CD4-positive, CD25-positive, alpha-beta regulatory T cell (primary cell): Measurements from ENCODE around the gene PCBP3. TPM values are rescaled to one million over a fixed set of nuclear protein-coding genes. Genes with fewer than 3 reads are reported as not detected.

Source experiments
- ATAC-seq, 2 donors: fragments of 150-1000 bp; cut with Tn5 transposase; one replicate each; pipeline ENCODE4 v1.10.0; 2021; ENCODE audit warnings: low read depth in 2 of 2, moderate number of reproducible peaks in 2 of 2, moderate library complexity in 1 of 2
- DNase-seq, 3 donors: peaks; one replicate each; pipeline versions ENCODE4 v3.0.0 to v3.0.0-alpha.2; 2012 to 2022; ENCODE audit warnings: mixed read lengths in 1 of 3
- H3K27ac ChIP-seq: one replicate; pipeline ENCODE4 v1.7.0; 2013; ENCODE audit warnings: mild to moderate bottlenecking, low read length; ENCODE audit not compliant: insufficient read depth, poor library complexity, severe bottlenecking
- H3K27me3 ChIP-seq: one replicate; pipeline ENCODE4 v1.7.0; 2013; ENCODE audit warnings: low read length; ENCODE audit not compliant: control insufficient read depth, insufficient read depth
- H3K36me3 ChIP-seq: one replicate; pipeline ENCODE4 v1.7.0; 2013; ENCODE audit warnings: mild to moderate bottlenecking, low read length, moderate library complexity; ENCODE audit not compliant: control insufficient read depth, insufficient read depth
- H3K4me1 ChIP-seq: 2 replicates; pipeline ENCODE4 v1.7.0; 2013; ENCODE audit warnings: mild to moderate bottlenecking, low read length; ENCODE audit not compliant: insufficient read depth, control insufficient read depth, poor library complexity, severe bottlenecking
- H3K4me3 ChIP-seq: one replicate; pipeline ENCODE4 v1.7.0; 2013; ENCODE audit warnings: low read depth, mild to moderate bottlenecking, low read length, moderate library complexity
- H3K9me3 ChIP-seq, 2 experiments: 1 replicate in 1 of 2; 2 replicates in 1 of 2; pipeline ENCODE4 v1.7.0; 2013; ENCODE audit warnings: low read length in 2 of 2, mild to moderate bottlenecking in 1 of 2, moderate library complexity in 1 of 2; ENCODE audit not compliant: control insufficient read depth in 2 of 2
- H3K27ac Mint-ChIP-seq, 3 donors: one replicate each; pipeline ENCODE4 v1.8.0; 2020 to 2022; ENCODE audit warnings: mild to moderate bottlenecking in 3 of 3, mixed read lengths in 3 of 3, moderate library complexity in 2 of 3
- H3K27me3 Mint-ChIP-seq: one replicate; pipeline ENCODE4 v1.8.0; 2022; ENCODE audit warnings: mild to moderate bottlenecking, mixed read lengths
- H3K36me3 Mint-ChIP-seq: one replicate; pipeline ENCODE4 v1.8.0; 2020; ENCODE audit warnings: mixed read lengths
- H3K4me1 Mint-ChIP-seq, 4 donors: one replicate each; pipeline ENCODE4 v1.8.0; 2020 to 2022; ENCODE audit warnings: mixed read lengths in 4 of 4, mild to moderate bottlenecking in 1 of 4
- H3K4me3 Mint-ChIP-seq, 4 donors: one replicate each; pipeline ENCODE4 v1.8.0; 2020 to 2022; ENCODE audit warnings: mild to moderate bottlenecking in 4 of 4, mixed read lengths in 4 of 4, moderate library complexity in 3 of 4
- H3K9me3 Mint-ChIP-seq, 7 donors: one replicate each; pipeline ENCODE4 v1.8.0; 2020 to 2022; ENCODE audit warnings: mixed read lengths in 7 of 7, mild to moderate bottlenecking in 3 of 7, moderate library complexity in 2 of 7
- polyA plus RNA-seq, 4 donors: library from polyadenylated mRNA; unstranded; fragments of 300-500 nt; fragmentation: Illumina TruSeq; gene quantifications; one replicate each; pipeline ENCODE4 v1.2.3, GENCODE V29; 2021
- total RNA-seq: library from RNA; stranded (reverse); gene quantifications from one replicate; pipeline ENCODE4 v1.2.3, GENCODE V29; 2022

PCBP3 gene
- total and polyA plus RNA-seq, 5 donors from 2014 or later = 0.72 to 5.3 (median 2.3) TPM

DNA sequence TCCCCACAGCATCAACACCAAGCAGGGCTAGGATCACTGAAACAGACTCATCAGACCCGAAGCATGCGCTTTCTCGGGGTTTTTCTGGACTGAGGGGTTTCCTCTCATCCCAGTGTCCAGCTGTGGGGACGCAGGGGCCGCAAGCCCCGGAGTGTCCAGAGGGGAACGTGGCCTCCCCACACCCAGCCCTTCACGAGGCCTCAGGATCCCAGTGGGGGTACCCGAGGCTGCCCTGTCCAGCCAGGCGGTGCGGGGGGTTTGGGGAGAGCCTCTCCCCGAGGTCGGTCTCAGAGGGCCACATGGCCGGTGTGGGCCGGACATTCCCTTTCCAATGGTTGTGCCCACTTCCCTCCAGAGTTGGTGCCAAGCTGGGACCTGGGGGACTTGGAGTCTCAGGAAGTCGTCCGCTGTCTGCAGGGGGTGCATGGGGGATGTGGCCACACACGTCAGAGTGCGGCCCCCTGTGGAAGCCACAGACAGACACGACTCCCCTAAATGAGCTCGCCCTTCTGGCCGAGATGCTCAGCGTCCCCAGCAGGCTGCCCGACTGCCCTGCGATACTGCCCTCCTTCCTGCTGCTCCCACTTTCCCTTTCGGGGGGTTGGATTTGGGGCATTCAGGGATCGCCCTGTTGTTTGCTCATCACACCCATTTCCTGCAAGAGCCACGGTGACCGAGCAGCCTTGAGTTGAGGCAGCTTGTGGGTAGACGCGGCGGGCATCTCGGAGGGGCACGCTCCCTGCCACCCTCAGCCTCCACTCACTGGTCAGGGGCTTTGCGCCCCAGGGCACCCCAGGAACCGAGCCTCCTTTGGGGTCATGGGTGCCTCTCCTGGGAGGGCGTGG is 342.2 kb downstream of the PCBP3 start:
- H3K9me3 Mint-ChIP-seq = peaks cover 0 to 2% (median 0%) of the 10 kb centered on the region in 7 donors
- no peak for ATAC-seq
- H3K36me3 Mint-ChIP-seq = no peaks in the 10 kb centered on the region
- no peak for DNase-seq
- peak overlapping the region in 1 of 4 donors; percentile 38 for H3K4me3 Mint-ChIP-seq
- H3K27ac ChIP-seq = no peak overlapping the region
- H3K4me3 ChIP-seq = no peak overlapping the region
- H3K4me1 ChIP-seq = peaks cover 16% of the 10 kb centered on the region
- no peak overlapping the region for H3K27ac Mint-ChIP-seq
- no peaks in the 10 kb centered on the region for H3K9me3 ChIP-seq
- H3K4me1 Mint-ChIP-seq = peaks cover 0 to 4% (median 1%) of the 10 kb centered on the region in 4 donors
- no peaks in the 10 kb centered on the region for H3K27me3 ChIP-seq
- H3K36me3 ChIP-seq = no peaks in the 10 kb centered on the region
- H3K27me3 Mint-ChIP-seq = no peaks in the 10 kb centered on the region

DNA sequence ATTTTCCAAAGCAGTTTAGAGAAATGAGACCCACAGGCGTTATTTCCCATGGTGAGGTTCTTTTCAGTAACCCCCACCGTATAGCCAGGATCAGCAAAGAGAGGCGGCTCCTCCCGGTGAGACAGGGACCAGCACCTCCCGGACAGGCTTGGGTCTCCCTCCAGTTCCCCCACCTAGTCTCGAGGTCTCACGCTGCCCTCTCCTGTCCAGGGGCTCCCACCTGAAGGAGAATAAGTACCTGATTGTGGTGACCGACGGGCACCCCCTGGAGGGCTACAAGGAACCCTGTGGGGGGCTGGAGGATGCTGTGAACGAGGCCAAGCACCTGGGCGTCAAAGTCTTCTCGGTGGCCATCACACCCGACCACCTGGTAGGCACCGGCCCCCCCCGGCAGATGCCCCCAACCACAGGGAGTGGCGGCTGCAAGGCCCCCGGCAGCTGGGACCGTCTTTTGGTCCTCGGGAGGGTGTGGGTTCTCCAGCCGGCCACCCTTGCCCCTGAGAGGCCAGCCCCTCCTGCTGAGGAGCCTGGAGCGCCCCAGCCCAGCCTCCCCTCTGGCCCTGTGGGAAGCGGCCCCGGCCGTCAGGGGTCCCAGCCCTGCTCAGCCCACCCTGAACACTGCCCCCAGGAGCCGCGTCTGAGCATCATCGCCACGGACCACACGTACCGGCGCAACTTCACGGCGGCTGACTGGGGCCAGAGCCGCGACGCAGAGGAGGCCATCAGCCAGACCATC is 343.0 kb downstream of the PCBP3 start:
- no peaks in the 10 kb centered on the region for H3K27me3 ChIP-seq
- Mint-ChIP-seq H3K27me3 (no peaks in the 10 kb centered on the region), H3K4me3 (no peak overlapping the region), H3K9me3 (peaks cover 0 to 2% (median 0%) of the 10 kb centered on the region in 7 donors), H3K4me1 (peaks cover 0 to 4% (median 1%) of the 10 kb centered on the region in 4 donors), H3K36me3 (no peaks in the 10 kb centered on the region), H3K27ac (no peak overlapping the region)
- no peaks in the 10 kb centered on the region for H3K9me3 ChIP-seq
- no peak overlapping the region for H3K27ac ChIP-seq
- DNase-seq (no peak), ATAC-seq (no peak)
- H3K4me3 ChIP-seq = no peak overlapping the region
- H3K4me1 ChIP-seq = peaks cover 10% of the 10 kb centered on the region
- H3K36me3 ChIP-seq = no peaks in the 10 kb centered on the region

DNA sequence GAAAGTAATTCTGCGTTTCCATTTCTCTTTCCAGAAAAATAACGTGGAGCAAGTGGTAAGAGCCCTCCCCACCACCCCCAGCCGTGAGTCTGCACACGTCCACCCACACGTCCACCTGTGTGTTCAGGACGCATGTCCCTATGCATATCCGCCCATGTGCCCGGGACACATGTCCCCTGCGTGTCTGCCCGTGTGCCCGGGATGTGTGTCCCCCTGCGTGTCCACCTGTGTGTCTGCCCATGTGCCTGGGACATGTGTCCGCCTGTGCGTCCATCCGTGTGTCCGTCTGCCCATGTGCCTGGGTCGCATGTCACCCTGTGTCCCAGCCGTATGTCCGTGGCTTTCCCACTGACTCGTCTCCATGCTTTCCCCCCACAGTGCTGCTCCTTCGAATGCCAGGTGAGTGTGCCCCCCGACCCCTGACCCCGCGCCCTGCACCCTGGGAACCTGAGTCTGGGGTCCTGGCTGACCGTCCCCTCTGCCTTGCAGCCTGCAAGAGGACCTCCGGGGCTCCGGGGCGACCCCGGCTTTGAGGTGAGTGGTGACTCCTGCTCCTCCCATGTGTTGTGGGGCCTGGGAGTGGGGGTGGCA is 343.7 kb downstream of the PCBP3 start:
- Histone ChIP-seq H3K9me3 (no peaks in the 10 kb centered on the region), H3K27ac (no peak overlapping the region), H3K27me3 (no peaks in the 10 kb centered on the region), H3K36me3 (no peaks in the 10 kb centered on the region), H3K4me1 (peaks cover 4% of the 10 kb centered on the region), H3K4me3 (no peak overlapping the region)
- Mint-ChIP-seq H3K4me3 (no peak overlapping the region), H3K9me3 (peaks cover 0 to 2% (median 0%) of the 10 kb centered on the region in 7 donors), H3K27ac (no peak overlapping the region), H3K4me1 (peaks cover 0 to 4% (median 1%) of the 10 kb centered on the region in 4 donors), H3K36me3 (no peaks in the 10 kb centered on the region), H3K27me3 (no peaks in the 10 kb centered on the region)
- ATAC-seq (no peak), DNase-seq (no peak)

DNA sequence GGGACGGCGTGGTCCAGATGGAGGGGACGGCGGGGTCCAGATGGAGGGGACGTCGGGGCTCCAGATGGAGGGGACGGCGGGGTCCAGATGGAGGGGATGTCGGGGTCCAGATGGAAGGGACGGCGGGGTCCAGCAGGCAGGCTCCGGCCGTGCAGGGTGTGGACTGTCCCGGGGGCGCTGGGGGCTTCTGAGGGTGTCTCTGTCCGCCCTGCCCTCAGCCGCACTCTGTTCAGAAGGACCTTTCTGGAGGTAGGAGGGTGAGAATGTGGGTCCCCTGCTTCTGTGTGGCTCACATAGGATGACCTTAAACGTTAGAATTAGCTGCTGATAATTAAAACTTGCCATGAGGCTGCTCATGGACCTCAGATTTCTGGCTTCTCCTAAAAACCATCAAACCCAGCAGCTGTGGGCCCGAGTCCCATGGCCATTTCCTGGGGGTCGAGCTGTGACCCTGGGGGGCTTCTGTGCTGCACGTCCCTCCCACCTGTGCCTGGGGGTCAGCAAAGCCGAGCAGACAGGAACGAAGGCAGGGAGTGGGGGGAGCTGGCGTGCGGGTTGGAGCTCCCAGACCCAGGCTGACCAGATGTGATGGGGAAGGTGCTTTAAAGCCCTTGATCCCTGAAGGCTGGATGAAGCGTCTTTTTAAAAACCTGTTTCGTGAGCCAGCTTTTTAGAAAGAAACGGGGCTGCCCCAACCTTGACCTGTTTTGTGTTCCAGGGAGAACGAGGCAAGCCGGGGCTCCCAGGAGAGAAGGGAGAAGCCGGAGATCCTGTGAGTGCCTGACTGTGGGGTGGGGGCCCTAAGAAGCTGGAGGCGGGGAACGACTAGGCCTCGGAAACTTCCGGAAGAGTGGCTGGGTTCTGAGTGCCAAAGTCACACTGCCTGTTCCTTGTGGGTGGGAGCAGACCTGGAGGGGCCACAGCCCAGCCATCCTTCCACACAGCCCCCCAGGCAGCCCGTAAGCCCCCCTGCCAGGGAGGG is 345.1 kb downstream of the PCBP3 start:
- H3K36me3 Mint-ChIP-seq = no peaks in the 10 kb centered on the region
- no peak overlapping the region for H3K4me3 ChIP-seq
- no peak overlapping the region for H3K4me3 Mint-ChIP-seq
- no peak for ATAC-seq
- no peaks in the 10 kb centered on the region for H3K27me3 ChIP-seq
- H3K27ac ChIP-seq = no peak overlapping the region
- no peak overlapping the region for H3K27ac Mint-ChIP-seq
- H3K4me1 Mint-ChIP-seq = peaks cover 0 to 4% (median 1%) of the 10 kb centered on the region in 4 donors
- no peaks in the 10 kb centered on the region for H3K4me1 ChIP-seq
- no peaks in the 10 kb centered on the region for H3K9me3 ChIP-seq
- H3K9me3 Mint-ChIP-seq = peaks cover 0 to 2% (median 0%) of the 10 kb centered on the region in 7 donors
- H3K27me3 Mint-ChIP-seq = no peaks in the 10 kb centered on the region
- DNase-seq = no peak
- no peaks in the 10 kb centered on the region for H3K36me3 ChIP-seq

DNA sequence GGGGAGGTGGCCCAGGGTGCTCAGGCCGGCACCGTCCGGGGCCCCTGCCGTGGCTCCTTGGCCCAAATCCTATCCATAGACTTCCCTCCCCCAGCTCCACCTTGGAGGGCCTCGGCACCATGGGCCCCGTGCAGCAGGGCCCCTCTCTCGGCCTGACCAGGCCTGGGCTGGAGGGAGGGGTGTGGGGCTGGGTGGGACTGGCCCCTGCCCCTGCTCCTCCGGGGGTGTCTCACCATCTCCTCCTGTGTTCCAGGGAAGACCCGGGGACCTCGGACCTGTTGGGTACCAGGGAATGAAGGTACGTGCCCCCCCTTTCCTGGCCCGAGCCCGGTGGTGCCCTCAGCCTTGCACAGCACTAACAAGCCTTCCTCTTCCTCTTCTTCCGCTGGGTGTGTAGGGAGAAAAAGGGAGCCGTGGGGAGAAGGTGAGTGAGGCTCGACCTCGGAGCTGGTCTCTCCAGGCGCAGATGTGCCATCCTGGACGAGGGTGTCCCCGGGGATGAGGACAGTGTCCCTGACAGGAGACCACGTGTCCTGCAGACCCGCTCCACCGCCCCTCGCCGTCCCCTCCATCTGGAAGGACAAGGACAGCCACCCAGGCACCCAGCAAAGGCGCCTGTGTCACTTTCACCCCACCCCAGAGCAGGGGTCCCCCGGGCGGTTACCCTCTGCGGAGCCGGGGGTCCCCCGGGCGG is 346.0 kb downstream of the PCBP3 start:
- H3K27me3 ChIP-seq = no peaks in the 10 kb centered on the region
- H3K27ac ChIP-seq = no peak overlapping the region
- Mint-ChIP-seq H3K9me3 (peaks cover 0 to 2% (median 0%) of the 10 kb centered on the region in 7 donors), H3K36me3 (no peaks in the 10 kb centered on the region), H3K4me1 (peaks cover 0 to 3% (median 1%) of the 10 kb centered on the region in 4 donors), H3K27ac (no peak overlapping the region), H3K27me3 (no peaks in the 10 kb centered on the region), H3K4me3 (no peak overlapping the region)
- no peak overlapping the region for H3K4me3 ChIP-seq
- ATAC-seq (no peak), DNase-seq (no peak)
- no peaks in the 10 kb centered on the region for H3K9me3 ChIP-seq
- no peaks in the 10 kb centered on the region for H3K36me3 ChIP-seq
- H3K4me1 ChIP-seq = no peaks in the 10 kb centered on the region

DNA sequence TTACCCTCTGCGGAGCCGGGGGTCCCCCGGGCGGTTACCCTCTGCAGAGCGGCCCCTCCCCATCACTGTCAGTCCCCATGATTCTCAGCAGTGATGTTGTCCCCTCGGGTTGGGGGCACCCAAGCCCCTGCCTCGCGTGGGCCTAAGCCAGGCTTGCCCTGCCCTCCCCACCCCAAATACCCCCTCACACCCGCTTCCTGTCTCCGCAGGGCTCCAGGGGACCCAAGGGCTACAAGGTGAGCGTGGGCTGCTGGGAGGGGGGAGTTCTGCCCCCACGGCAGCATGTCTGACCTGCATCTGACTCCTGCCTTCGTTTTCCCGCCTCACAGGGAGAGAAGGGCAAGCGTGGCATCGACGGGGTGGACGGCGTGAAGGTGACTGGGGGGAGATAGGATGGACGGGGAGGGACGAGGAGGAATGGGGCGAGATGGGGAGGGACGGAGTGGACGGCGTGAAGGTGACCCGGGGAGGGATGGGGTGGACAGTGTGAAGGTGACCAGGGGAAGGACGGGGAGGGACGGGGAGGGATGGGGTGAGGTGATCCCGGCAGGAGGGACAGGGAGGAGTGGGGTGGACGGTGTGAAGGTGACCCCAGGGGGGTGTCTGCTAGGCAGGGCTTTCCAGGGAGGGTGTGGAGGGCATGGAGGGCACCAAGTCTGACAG is 346.7 kb downstream of the PCBP3 start:
- DNase-seq = no peak
- no peak overlapping the region for H3K4me3 Mint-ChIP-seq

More for the DNA sequence above, 346.7 kb downstream of the PCBP3 start:
- Histone ChIP-seq H3K4me3 (no peak overlapping the region), H3K36me3 (no peaks in the 10 kb centered on the region), H3K4me1 (no peaks in the 10 kb centered on the region), H3K27ac (no peak overlapping the region), H3K9me3 (no peaks in the 10 kb centered on the region), H3K27me3 (no peaks in the 10 kb centered on the region)
- Mint-ChIP-seq H3K9me3 (no peaks in the 10 kb centered on the region), H3K27ac (no peak overlapping the region), H3K36me3 (no peaks in the 10 kb centered on the region), H3K27me3 (no peaks in the 10 kb centered on the region), H3K4me1 (peaks cover 0 to 1% (median 0%) of the 10 kb centered on the region in 4 donors)
- no peak for ATAC-seq
